ENCODE data around the gene BRD1. TPM values are rescaled to one million over a fixed set of nuclear protein-coding genes. Genes with fewer than 3 reads are reported as not detected.

BRD1 gene
- total RNA-seq, 4 donors from 2014 or later = 21.2 to 37.1 (median 28.6) TPM

DNA sequence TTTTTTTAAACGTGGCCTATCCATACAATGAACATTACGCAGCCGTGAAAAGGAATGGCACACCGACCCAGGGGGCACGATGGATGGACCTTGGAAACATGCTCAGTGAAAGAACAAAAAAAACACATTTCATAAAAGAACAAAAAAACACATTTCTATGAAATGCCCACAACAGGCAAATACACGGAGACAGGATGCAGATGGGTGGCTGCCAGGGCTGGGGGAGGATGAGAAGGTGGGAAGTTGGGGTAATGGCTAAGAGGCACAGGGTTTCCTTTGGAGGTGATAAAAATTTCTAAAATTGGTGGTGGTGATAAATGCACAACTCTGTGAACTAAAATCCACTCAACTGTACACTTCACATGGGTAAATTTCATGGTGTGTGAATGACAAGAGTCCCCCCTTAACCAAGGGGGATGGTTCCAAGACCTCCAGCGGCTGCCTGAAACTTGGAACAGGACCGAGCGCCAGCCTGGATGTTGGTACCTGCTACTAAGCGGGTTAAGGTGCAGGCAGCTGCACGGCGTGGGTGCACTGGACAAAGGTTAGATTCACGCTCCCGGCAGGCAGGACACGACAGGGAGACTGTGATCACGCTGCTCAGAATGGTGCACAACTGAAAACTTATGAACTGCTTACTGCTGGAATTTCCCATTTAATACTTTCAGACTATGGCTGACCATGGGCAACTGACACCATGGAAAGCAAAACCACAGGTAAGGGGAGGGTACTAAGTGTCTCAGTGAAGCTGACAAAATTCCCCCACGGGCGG lies 16.5 kb downstream of the BRD1 start:
- TF ChIP-seq, protein P1, sequence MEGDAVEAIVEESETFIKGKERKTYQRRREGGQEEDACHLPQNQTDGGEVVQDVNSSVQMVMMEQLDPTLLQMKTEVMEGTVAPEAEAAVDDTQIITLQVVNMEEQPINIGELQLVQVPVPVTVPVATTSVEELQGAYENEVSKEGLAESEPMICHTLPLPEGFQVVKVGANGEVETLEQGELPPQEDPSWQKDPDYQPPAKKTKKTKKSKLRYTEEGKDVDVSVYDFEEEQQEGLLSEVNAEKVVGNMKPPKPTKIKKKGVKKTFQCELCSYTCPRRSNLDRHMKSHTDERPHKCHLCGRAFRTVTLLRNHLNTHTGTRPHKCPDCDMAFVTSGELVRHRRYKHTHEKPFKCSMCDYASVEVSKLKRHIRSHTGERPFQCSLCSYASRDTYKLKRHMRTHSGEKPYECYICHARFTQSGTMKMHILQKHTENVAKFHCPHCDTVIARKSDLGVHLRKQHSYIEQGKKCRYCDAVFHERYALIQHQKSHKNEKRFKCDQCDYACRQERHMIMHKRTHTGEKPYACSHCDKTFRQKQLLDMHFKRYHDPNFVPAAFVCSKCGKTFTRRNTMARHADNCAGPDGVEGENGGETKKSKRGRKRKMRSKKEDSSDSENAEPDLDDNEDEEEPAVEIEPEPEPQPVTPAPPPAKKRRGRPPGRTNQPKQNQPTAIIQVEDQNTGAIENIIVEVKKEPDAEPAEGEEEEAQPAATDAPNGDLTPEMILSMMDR (IDR thresholded peaks at IDR 0.05; ENCODE audit: low read depth) = no peak

DNA sequence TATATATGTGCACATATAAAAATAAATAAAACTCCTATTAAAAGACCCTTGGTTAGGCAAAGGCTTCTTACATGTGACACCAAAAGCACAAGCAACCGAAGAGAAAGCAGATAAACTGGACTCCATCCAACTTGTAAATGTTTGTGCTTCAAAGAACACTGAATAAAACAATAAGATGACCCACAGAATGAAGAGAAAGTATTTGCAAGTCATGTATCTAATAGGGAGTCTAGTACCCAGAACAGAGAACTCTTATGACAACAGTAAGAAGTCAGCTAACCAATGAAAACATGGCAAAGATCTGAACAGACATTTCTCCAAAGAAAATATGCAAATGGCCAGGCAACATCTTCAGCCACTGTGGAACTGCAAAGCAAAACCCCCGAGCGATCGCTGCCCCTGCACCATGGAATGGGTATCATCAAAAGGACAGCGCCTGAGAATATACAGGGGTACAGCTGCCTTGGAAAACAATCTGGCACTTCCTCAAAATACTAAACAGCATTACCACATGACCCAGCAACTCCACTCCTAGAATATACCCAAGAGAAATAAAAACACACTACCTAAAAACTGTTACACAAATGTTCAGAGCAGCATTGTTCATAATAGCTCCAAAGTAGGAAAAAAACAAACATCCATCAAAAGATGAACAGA lies 17.2 kb downstream of the BRD1 start:
- TF ChIP-seq, protein P1 (IDR thresholded peaks at IDR 0.05; ENCODE audit: low read depth) = no peak

DNA sequence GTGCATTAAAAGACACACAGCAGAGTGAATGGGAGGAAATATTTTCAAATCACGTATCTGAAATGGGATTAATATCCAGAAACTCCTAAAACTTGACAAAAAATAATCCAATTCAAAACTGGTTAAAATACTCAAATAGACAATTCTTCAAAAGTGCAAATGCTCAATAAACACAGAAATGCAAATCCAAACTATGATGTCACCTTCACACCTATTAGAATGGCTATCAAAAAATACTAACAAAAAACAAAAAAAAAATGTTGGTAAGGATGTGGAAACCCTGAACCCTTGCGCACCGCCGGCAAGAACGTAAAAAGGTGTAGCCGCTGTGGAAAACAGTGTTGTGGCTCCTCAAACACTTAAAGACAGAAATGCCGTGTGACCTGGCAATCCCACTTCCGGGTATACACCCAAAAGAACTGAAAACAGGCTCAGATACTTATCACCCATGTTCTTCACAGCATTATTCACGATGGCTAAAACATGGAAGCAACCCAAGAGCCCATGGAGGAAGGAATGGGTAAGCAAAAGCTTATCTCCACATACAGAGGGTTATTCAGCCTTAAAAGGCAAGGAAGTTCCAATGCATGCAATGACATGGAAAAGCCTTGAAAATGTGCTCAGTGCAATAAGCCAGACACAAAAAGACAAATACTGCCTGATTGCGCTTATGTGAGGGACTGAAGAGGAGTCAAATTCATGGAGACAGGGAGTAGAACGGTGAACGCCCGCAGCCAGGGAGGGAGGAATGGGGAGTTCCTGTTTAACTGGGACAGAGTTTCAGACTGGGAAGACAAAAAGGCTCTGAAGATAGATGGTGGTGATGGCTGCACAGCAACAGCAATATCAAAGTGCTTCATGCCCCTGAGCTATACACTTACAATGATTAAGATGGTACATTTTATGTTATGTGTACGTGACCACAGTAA lies 19.6 kb downstream of the BRD1 start:
- TF ChIP-seq, protein P1 (IDR thresholded peaks at IDR 0.05; ENCODE audit: low read depth) = no peak

DNA sequence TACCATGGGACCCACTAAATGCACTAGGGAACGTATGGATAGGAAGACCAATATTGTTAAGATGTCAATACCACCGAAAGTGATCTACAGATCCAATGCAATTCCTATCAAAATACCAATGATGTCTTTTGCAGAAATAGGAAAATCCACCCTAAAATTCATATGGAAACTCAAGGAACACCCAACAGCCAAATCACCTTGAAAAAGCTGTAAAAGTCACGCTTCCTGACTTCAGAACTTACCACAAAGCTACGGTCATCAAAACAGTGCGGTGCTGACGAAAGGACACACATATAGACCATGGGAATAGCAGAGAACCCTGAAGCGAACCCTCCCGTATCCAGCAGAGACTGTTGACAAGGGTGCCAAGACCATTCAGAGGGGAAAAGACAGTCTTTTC lies 20.5 kb downstream of the BRD1 start:
- TF ChIP-seq, protein P1 (IDR thresholded peaks at IDR 0.05; ENCODE audit: low read depth) = no peak

DNA sequence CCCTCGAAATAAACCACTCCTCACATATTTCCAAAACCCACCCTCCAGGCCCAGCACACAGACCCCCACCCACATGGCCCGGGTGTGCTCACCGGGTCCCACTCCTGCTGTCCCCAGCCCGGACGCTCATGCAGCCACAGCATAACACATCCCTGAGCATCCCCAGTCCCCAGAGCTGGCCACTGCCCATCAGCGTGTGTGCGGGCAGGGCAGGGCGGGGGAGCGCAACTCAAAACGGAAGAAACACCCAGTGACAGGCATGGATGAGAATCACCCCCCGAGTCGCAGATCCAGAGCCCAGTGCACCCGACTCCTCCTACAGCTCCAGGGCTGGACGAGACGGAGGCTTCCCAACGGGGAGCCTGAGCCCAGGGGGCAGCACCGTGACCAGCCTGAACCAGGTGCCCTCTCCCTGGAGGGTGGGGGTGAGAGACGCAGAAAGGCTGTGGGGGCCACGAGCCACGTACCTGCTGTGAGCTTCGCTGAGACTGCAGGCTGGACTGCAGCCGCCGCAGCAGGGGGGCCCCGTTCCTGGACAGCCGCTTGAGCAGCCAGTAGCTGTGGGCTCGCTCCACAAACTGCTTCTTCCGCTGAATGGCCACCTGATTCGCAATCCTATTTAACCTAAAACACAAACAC lies 23.8 kb downstream of the BRD1 start:
- TF ChIP-seq, protein P1 (IDR thresholded peaks at IDR 0.05; ENCODE audit: low read depth) = no peak

DNA sequence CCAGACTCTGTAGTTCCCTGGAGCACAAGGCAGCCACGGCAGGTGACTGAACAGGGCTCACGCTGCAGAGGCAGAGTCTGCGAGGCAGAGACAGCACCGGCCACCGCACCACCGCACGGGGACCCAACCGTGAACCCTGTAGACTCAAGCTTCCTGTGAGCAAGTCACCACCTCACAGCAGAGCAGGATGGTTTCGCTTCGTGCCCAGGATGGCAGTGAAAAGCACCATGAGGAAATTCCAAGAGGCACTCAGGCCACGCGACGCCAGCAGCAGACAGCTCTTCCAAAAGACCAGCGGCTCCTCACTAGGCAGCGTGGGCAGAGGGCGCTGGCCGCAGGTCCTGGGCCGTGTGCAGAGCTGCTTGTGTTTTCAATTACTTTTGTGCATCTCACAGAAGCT lies 24.5 kb downstream of the BRD1 start:
- TF ChIP-seq, protein P1 (IDR thresholded peaks at IDR 0.05; ENCODE audit: low read depth) = no peak

Measured in subcutaneous adipose tissue (tissue), 4 donors.